AG04450 (cell line): ENCODE results near the gene SMIM7. TPM values are rescaled to one million over a fixed set of nuclear protein-coding genes. Genes with fewer than 3 reads are reported as not detected.

Source experiments
- CTCF ChIA-PET: fragments of 300-600, 350-600 bp; formaldehyde crosslinking; extraction: SDS; loops from one replicate; lab custom pipeline; 2022; ENCODE audit warnings: antibody characterized with exemption, inconsistent platforms; lab: Charles Lee
- POLR2A ChIA-PET: fragments of 350-600 bp; formaldehyde crosslinking; extraction: SDS; loops from one replicate; lab custom pipeline; 2021; ENCODE audit warnings: antibody characterized with exemption, inconsistent platforms; lab: Yijun Ruan, JAX
- DNase-seq: peaks from one replicate; pipeline ENCODE4 v3.0.0-alpha.2; 2011; ENCODE audit warnings: low read depth, low spot score
- H3K27ac ChIP-seq: one replicate; pipeline ENCODE4 v1.5.1; 2012; ENCODE audit warnings: low read depth, low read length, control low read depth
- H3K27me3 ChIP-seq: one replicate; pipeline ENCODE4 v1.6.0; 2012; ENCODE audit warnings: low read length; ENCODE audit not compliant: control insufficient read depth, insufficient read depth
- H3K4me3 ChIP-seq: 2 replicates; pipeline ENCODE4 v1.5.1; 2011; ENCODE audit warnings: mild to moderate bottlenecking, low read depth, low read length, control low read depth
- H3K9me3 ChIP-seq: 2 replicates; pipeline ENCODE4 v1.5.1; 2012; ENCODE audit warnings: low read length; ENCODE audit not compliant: control insufficient read depth, insufficient read depth
- CTCF ChIP-seq: IDR thresholded peaks from 2 replicates; pipeline ENCODE4 v1.5.1; 2011; ENCODE audit warnings: low read depth, low read length, control low read depth, inconsistent platforms
- polyA plus RNA-seq: library from polyadenylated mRNA; depleted of rRNA; stranded (reverse); fragments of >200 nt; gene quantifications from 2 replicates; pipeline ENCODE4 v1.2.3, GENCODE V29; 2011

The SMIM7 gene
- polyA plus RNA-seq, 1 experiment = 84.8 TPM

DNA sequence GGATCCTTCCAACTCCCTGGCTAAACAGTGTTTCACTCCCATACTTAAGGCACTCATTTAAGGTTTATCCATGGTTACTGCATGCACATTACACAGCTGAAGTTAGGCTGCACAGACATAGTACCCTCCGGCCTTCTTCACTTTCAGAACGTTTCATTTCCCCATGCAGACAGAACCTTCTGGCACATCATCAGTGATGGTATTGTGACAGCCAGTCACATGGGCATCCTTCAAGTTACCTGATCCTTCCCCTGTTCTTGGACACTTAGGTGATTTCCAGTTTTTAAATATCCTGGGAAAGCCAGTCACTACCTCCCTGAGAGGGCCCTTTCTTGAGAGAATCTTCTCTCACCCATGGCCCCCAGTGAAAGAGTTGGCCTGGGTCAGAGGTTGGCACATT, 9.1 kb downstream of the SMIM7 start:
- Histone ChIP-seq H3K4me3 (no peak overlapping the region), H3K27ac (no peak overlapping the region), H3K27me3 (no peaks in the 10 kb centered on the region), H3K9me3 (no peaks in the 10 kb centered on the region)
- no peak for DNase-seq
- ChIA-PET POLR2A (no interaction called here), CTCF (interaction anchor here (0.5 kb wide), 1 partner anchor 220 kb away, joined by 3 read pairs; no protein-coding TSS in a partner anchor)
- no peak for TF ChIP-seq CTCF

DNA sequence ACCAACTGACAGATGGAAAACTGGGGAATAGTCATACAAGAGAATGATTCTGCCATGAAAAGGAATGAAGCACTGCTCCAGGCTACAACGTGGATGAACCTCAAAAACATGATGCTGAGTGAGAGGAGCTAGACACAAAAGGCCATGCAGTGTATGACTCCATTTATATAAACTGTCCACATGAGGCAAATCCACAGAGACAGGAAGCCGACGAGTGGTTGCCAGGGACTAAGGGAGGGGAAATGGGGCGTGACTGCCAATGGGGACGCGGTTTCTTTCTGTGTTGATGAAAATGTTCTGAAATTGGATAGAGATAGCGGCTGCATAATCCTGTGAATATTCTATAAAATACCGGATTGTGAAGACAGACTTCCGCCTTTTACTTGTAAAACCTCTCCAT, 10.2 kb downstream of the SMIM7 start:
- Histone ChIP-seq H3K27ac (no peak overlapping the region), H3K4me3 (no peak overlapping the region), H3K9me3 (no peaks in the 10 kb centered on the region), H3K27me3 (no peaks in the 10 kb centered on the region)
- DNase-seq = no peak
- no peak for TF ChIP-seq CTCF
- ChIA-PET POLR2A (no interaction called here), CTCF (interaction anchor here (0.5 kb wide), 1 partner anchor 122 kb away, joined by 10 read pairs; no protein-coding TSS in a partner anchor)

GRCh38 chr19:16645140-16645539, 14.8 kb downstream of the SMIM7 start:
- CTCF ChIA-PET = interaction anchor here (0.6 kb wide), 1 partner anchor 127 kb away, joined by 4 read pairs; no protein-coding TSS in a partner anchor
- Histone ChIP-seq H3K27me3 (no peaks in the 10 kb centered on the region), H3K9me3 (no peaks in the 10 kb centered on the region), H3K27ac (no peak overlapping the region), H3K4me3 (no peak overlapping the region)
- POLR2A ChIA-PET = no interaction called here
- no peak for TF ChIP-seq CTCF
- DNase-seq = no peak

DNA sequence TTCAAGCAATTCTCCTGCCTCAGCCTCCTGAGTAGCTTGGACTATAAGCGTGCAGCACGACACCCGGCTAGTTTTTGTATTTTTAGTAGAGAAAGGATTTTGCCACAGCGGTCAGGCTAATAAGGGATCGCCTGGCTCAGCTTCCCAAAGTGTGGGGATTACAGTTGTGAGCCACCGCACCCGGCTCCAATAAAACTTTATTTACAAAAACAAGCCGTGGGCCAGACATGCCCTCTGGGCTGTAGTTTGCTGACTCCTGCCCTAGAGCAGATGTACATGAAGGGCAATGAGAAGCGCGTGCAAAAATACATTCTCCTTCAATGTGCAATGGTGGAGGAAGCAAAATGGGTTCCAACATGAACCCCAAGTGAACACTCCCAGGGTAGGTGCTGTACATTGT, 18.2 kb downstream of the SMIM7 start:
- DNase-seq = no peak
- CTCF ChIA-PET = no interaction called here
- Histone ChIP-seq H3K27me3 (no peaks in the 10 kb centered on the region), H3K27ac (no peak overlapping the region), H3K4me3 (no peak overlapping the region), H3K9me3 (no peaks in the 10 kb centered on the region)
- POLR2A ChIA-PET = no interaction called here
- no peak for TF ChIP-seq CTCF

GRCh38 chr19:16640951-16641350, 19.0 kb downstream of the SMIM7 start:
- CTCF ChIA-PET = no interaction called here
- DNase-seq = no peak
- no peak overlapping the region for H3K27ac ChIP-seq
- POLR2A ChIA-PET = no interaction called here
- H3K9me3 ChIP-seq = no peaks in the 10 kb centered on the region
- no peaks in the 10 kb centered on the region for H3K27me3 ChIP-seq
- no peak overlapping the region for H3K4me3 ChIP-seq
- TF ChIP-seq CTCF = no peak
